Stimulated activated CD4-positive, alpha-beta T cell treated with anti-CD3 and anti-CD28 coated beads, Interleukin-1b, Interleukin-23, amount 100 ng/mL, for 1 hour (primary cell): Measurements from ENCODE around the gene HEG1.
A peak's percentile ranks its signal among the peaks of the same experiment; 100 is the strongest.
"Not testable (repeated sequence)": the region's sequence is repeated elsewhere in the genome, so short reads cannot be mapped to it uniquely, and the experiment has no call there.

Source experiments
- DNase-seq, 2 donors: peaks; one replicate each; pipeline ENCODE4 v3.0.0-alpha.2; 2020; ENCODE audit warnings: low read depth in 2 of 2

Gene HEG1

DNA sequence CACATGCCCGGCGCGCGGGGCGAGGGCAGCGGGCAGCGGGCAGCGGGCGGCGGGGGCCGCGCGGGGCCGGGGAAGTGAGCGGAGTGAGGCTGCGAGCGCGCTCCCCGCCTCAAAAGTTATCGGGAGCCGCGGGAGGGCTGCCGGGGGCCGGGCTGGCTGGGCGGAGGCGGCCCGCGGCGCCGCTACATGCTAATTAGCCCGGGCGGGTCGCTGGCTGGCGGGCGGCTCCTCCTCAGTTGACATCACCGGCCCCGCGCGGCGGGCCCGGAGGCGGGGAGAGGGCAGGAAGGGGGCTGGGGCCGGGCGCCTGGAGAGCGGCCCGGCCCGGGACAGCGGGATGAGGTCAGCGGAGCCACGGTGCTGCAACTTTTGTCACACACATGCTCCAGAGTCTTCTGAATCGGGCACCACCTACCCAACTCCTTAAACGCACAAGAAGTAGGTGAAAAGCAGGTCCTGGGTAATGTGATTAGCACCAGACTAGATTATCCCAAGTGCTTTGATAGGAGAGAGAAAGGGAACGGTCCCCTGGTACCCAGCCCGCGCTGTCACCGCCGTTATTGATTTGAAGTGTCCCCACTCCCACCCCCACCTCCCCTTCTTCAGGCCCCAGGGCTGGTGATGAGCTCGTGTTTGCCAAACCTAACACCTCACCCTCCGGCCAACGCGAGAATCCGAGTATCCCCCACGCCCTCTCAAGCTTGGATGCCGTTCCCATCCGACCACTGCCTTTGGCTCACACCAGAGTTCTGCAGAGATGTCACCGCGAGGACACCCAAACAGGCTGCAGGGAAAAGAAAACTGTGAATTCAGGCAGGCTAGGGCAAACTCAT lies at the start of gene HEG1:
Gene HEG1 (minus strand): TSS at position 85 of the 833 bp plus-strand sequence. CDS start 107 bp downstream, outside the sequence.
- DNase-seq, result peak; percentile 34 to 57

GRCh38 chr3:125105116-125105515 lies 49.3 kb upstream of the HEG1 start:
- DNase-seq, result no peak

- no peak for DNase-seq
These were observed 48.8 kb upstream of the HEG1 start for GRCh38 chr3:125104639-125105038.

DNA sequence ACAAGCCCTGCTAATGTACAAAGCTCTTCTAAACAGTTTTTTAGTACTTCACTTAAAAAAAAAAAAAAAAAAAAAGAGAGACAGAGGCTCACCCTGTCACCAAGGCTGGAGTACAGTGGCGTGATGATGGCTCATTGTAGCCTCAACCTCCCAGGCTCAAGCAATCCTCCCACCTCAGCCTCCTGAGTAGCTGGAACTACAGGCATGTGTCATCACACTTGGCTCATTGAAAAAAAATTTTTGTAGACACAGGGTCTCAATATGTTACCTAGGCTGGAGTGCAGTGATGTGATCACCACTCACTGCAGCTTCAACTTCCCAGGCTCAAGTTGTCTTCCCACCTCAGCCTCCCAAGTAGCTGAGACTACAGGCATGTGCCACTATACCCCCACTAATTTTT lies 47.6 kb upstream of the HEG1 start:
- no peak for DNase-seq

DNA sequence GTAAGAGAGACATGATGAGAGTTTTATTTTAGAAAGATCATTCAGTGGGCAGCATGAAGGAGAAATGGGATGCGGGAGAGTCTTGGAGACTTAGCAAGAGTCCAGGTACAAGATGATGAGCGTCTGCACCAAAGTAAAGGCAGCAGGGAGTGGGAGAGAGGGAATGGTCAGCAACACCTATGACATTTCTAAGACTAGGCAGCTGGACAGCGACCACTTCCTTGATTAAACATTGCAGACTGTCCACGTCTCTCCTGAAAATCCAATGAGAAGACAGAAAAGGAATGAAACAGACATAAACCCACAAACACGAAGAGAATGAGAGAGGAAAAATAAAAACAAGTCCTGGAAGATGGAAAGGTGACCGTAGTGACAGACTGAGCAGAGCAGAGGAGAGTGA lies 46.7 kb upstream of the HEG1 start:
- no peak for DNase-seq

- no peak for DNase-seq
These were observed 43.0 kb upstream of the HEG1 start for GRCh38 chr3:125098611-125099291.

DNA sequence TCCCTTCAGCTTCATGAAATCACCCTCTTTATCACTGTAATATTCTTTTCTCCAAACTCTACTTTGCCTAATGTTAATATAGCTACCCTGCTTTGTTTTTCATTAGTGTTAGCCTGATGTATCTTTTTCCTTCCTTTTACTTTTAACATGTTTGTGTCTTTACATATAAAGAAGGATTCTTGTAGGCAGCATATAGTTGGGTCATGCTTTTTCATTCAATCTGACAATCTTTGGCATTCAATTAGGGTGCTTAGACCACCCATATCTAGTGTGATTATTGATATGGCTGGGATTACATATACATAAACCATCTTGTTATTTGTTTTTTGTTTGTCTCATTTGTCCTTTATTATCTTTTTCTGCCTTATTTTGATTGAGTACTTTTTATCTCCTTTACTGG lies 34.9 kb upstream of the HEG1 start:
- DNase-seq, result no peak

DNA sequence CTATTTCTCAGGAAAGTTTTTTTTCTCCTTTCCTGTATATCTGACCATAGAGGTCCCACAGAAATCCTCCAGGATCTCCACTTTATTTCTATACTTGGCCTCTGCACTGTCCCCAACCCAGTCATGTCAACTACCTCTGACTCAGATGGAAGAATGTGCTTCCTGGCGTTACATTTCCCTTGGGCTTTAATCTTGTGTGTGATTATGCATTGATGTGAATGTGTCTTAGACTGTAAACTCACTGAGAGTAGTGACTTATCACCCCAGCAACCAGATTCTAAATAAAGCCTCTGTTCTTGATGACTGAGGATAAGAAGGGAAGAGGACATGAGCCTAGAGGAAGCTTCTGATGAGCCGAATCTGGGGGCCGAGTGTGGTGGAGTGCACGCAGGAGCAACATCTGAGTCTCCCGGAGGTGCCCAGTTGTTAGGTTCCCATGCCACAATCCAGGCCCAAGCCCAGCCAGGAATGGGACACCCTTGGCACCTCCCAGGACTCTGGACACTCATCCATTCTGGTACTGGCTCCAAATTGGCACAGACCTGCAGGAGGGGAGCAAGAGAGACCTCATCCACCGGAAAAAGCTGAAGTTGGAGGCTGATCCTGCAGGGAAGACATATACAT lies 32.1 kb upstream of the HEG1 start:
- DNase-seq, result no peak

DNA sequence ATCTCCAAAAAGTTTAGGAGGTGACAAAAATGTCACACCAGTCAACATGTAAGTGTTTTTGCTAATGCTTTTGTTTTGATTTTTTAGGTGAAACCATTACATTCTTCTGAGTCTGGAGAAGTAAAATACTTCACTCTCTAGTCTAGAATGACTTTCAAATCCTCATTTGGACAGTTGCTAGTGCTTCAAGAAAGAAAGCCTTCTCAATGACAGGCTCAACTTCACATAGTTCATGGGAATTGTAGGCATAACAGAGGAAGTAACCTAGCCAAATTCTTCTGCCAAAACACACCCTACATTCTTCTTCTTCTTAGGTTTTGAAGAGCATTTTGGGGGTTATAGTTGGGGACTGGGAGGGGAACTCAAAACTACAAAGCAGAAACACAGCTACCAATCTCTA lies 29.4 kb upstream of the HEG1 start:
- DNase-seq, result no peak

GRCh38 chr3:125083776-125084175 lies 28.0 kb upstream of the HEG1 start:
- no peak for DNase-seq

GRCh38 chr3:125082339-125082738 lies 26.5 kb upstream of the HEG1 start:
- not testable (repeated sequence) for DNase-seq

DNA sequence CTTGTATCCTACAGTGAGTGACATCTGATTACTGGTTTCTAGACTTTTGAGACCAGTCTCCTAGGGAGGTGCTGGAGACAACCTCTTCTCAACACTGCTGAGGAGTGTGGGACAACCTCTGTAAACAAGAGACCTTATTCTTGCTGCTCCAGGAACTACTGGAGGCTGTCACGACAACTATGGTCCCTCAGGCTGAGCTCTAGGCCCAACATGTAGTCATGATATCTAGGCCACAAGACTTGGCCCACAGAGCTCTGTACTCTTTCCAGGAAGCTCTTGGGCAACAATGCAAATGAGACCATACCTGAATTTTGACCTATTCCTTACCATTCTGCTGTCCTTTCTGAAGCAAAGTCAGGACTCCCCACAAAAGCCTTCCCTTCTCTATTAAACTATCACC lies 24.3 kb upstream of the HEG1 start:
- DNase-seq, result no peak

DNA sequence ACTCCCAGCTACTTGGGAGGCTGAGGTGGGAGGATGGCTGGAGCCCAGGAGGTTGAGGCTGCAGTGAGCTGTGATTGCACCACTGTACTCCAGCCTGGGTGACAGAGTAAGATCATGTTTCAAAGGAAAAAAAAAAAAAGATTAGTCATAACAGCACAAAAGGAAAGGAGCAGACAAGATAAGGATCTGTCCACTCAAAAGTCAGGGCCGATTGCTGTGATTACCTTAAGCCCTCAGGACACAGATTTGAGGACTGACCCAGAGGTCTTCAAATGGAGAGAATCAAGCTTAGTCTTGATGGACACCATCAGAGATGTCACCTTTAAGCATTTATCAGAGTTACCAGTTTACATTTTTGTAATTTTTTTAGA lies 23.9 kb upstream of the HEG1 start:
- no peak for DNase-seq

DNA sequence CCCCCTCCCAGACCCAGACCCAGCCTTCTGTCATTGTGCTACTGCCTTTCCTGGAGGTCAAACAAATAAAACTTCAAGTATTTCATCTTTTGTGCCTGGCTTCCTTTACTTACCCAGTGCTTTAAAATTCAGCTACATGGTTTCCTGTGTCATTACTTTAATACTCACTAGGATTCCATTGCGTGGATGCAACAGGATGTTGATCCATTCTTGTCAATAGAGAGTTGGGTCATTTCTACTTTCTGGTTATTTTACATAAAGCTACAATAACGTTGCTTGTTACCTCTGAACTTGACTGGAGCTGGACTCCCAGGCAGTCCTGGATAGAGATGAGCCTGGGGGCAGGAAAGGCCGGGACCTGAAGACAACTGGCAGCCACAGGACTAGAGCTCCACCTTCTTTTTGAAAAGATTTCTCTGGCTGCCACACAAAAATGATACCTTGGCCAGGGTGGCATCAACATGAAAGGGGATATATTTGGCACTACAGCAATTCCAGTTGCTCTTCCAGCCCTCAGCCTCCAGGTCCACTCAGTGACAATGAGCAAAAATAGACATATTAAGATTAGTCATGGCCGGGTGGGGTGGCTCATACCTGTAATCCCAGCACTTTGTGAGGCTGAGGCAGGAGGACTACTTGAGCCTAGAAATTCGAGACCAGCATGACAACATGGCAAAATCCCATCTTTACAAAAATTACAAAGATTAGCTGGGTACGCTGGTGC lies 23.3 kb upstream of the HEG1 start:
- no peak for DNase-seq

DNA sequence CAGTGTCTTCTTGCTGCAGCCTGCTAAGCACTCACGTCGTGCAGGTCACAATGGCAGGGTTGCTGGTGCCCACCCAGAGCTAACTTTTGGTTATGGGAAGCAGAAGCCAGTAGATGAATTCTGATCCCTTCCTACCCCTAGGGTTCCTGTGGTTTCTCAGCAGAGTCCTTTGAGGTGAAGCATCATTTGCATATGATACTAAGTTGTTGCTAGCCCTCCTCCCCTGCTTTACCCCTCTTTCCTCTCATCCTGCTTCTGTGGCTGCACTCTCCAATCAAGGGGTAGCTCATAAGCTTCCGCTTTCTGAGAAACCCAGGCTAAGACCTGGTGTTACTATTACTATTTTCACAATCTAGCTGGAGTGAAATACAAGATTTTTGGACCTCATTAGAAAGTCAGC lies 22.1 kb upstream of the HEG1 start:
- DNase-seq, result no peak

GRCh38 chr3:125076464-125076863 lies 20.7 kb upstream of the HEG1 start:
- DNase-seq, result no peak

GRCh38 chr3:125075738-125076137 lies 19.9 kb upstream of the HEG1 start:
- DNase-seq, result no peak

GRCh38 chr3:125073390-125073905 lies 17.7 kb upstream of the HEG1 start:
- DNase-seq, result no peak

GRCh38 chr3:125072749-125073389 lies 17.1 kb upstream of the HEG1 start:
- DNase-seq, result no peak

DNA sequence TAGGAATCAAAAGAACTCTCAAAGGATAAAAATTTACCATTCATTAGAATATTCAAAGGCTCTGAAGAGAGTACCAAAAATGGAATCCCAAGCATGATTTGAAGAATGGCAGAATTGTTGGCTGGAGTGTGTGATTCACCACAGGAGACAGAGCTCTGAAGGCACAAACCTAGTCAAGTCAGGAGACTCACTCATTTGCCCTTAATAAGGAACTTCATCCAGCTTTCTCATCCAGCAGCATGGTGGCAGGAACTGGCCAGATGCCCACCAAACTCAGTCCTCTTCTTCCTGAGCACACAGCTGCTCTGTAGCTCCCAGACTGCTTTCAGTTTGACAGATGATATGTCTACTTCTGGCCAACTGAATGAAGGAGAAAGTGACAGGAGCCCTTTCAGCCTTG lies 16.5 kb upstream of the HEG1 start:
- DNase-seq, result no peak

- DNase-seq, result no peak
These were observed 14.4 kb upstream of the HEG1 start for GRCh38 chr3:125069968-125070745.
